T-helper 9 cell (primary cell): Measurements from ENCODE around the gene FBXO36.
"Not testable (repeated sequence)": the region's sequence is repeated elsewhere in the genome, so short reads cannot be mapped to it uniquely, and the experiment has no call there.

Experiments used
- DNase-seq: peaks from one replicate; pipeline ENCODE4 v3.0.0-alpha.2; 2020
- total RNA-seq, 2 donors: gene quantifications; one replicate each; lab custom pipeline; 2026; lab: John Stamatoyannopoulos, UW

The FBXO36 gene
- 1.7 to 2.7 reads per million in 2 donors for total RNA-seq

- DNase-seq = peak; percentile 88
Observed at GRCh38 chr2:229922449-229923386, at the start of gene FBXO36. Gene FBXO36, plus strand, starts transcription at chr2:229922503. Its CDS starts 11 bp downstream, at chr2:229922514.

- no peak for DNase-seq
Observed at GRCh38 chr2:229873123-229873581, 49.2 kb upstream of the FBXO36 start.

- no peak for DNase-seq
Observed at GRCh38 chr2:229874647-229875046, 47.7 kb upstream of the FBXO36 start.

GRCh38 chr2:229875549-229875948 lies 46.8 kb upstream of the FBXO36 start:
- DNase-seq = no peak

- no peak for DNase-seq
Observed at GRCh38 chr2:229879191-229879950, 42.9 kb upstream of the FBXO36 start.

- DNase-seq = no peak
Observed at GRCh38 chr2:229880892-229881586, 41.3 kb upstream of the FBXO36 start.

GRCh38 chr2:229882583-229882982 lies 39.7 kb upstream of the FBXO36 start:
- DNase-seq = no peak

- DNase-seq = no peak
Observed at GRCh38 chr2:229884775-229885699, 37.3 kb upstream of the FBXO36 start.

GRCh38 chr2:229887441-229887840 lies 34.9 kb upstream of the FBXO36 start:
- no peak for DNase-seq

GRCh38 chr2:229888031-229888430 lies 34.3 kb upstream of the FBXO36 start:
- no peak for DNase-seq

GRCh38 chr2:229889023-229889422 lies 33.3 kb upstream of the FBXO36 start:
- DNase-seq = no peak

GRCh38 chr2:229896857-229897256 lies 25.4 kb upstream of the FBXO36 start:
- no peak for DNase-seq

- no peak for DNase-seq
Observed at GRCh38 chr2:229899604-229900003, 22.7 kb upstream of the FBXO36 start.

GRCh38 chr2:229900012-229900411 lies 22.3 kb upstream of the FBXO36 start:
- no peak for DNase-seq

- not testable (repeated sequence) for DNase-seq
Observed at GRCh38 chr2:229900514-229900913, 21.8 kb upstream of the FBXO36 start.

- no peak for DNase-seq
Observed at GRCh38 chr2:229901819-229902218, 20.5 kb upstream of the FBXO36 start.

GRCh38 chr2:229903037-229903436 lies 19.3 kb upstream of the FBXO36 start:
- DNase-seq = no peak

GRCh38 chr2:229905601-229906000 lies 16.7 kb upstream of the FBXO36 start:
- DNase-seq = no peak

- no peak for DNase-seq
Observed at GRCh38 chr2:229909090-229909489, 13.2 kb upstream of the FBXO36 start.

GRCh38 chr2:229910147-229910831 lies 12.0 kb upstream of the FBXO36 start:
- DNase-seq = no peak

GRCh38 chr2:229910832-229911412 lies 11.4 kb upstream of the FBXO36 start:
- DNase-seq = no peak
